CD4-positive, alpha-beta T cell (primary cell): ENCODE measurements around the gene GPX4. TPM values are rescaled to one million over a fixed set of nuclear protein-coding genes. Genes with fewer than 3 reads are reported as not detected.

ENCODE experiments used
- ATAC-seq: fragments of 200-7000 bp; cut with Tn5 transposase; one replicate; pipeline ENCODE4 v1.10.0; 2022; ENCODE audit warnings: mild to moderate bottlenecking; ENCODE audit not compliant: poor library complexity
- CTCF ChIA-PET: fragments of 350-600 bp; sonication (Branson Sonifier 250); formaldehyde crosslinking; loops from one replicate; lab custom pipeline; 2021; ENCODE audit warnings: antibody characterized with exemption, inconsistent platforms; lab: Charles Lee
- POLR2A ChIA-PET: fragments of 350-600 bp; sonication (Branson Sonifier 250); formaldehyde crosslinking; loops from one replicate; lab custom pipeline; 2021; ENCODE audit warnings: antibody characterized with exemption, inconsistent platforms; lab: Charles Lee
- DNase-seq, 14 experiments: peaks; one replicate each; pipeline ENCODE4 v3.0.0-alpha.2; 2013 to 2020; ENCODE audit warnings: mixed read lengths in 2 of 14
- H3K27ac ChIP-seq, 2 donors: one replicate each; pipeline versions ENCODE4 v1.5.1 to v1.7.0; 2013; ENCODE audit warnings: low read length in 2 of 2, low read depth in 1 of 2, mild to moderate bottlenecking in 1 of 2
- H3K27me3 ChIP-seq, 2 experiments: 1 replicate in 1 of 2; 2 replicates in 1 of 2; pipeline versions ENCODE4 v1.6.1 to v1.7.0; 2013; ENCODE audit warnings: low read length in 2 of 2, control low read depth in 1 of 2, mild to moderate bottlenecking in 1 of 2, moderate library complexity in 1 of 2; ENCODE audit not compliant: insufficient read depth in 2 of 2, control insufficient read depth in 1 of 2
- H3K36me3 ChIP-seq: one replicate; pipeline ENCODE4 v1.6.1; 2013; ENCODE audit warnings: low read length, control low read depth; ENCODE audit not compliant: insufficient read depth
- H3K4me1 ChIP-seq: one replicate; pipeline ENCODE4 v1.6.1; 2013; ENCODE audit warnings: low read length, control low read depth; ENCODE audit not compliant: insufficient read depth
- H3K4me3 ChIP-seq: one replicate; pipeline ENCODE4 v1.5.1; 2013; ENCODE audit warnings: mild to moderate bottlenecking, low read length, moderate library complexity
- H3K9me3 ChIP-seq, 2 experiments: 1 replicate in 1 of 2; 2 replicates in 1 of 2; pipeline versions ENCODE4 v1.6.1 to v1.7.0; 2013; ENCODE audit warnings: low read length in 2 of 2, mild to moderate bottlenecking in 2 of 2, control low read depth in 1 of 2, moderate library complexity in 1 of 2; ENCODE audit not compliant: control insufficient read depth in 1 of 2, insufficient read depth in 1 of 2
- H3K27ac Mint-ChIP-seq: one replicate; pipeline ENCODE4 v1.8.0; 2020; ENCODE audit warnings: mixed read lengths
- H3K27me3 Mint-ChIP-seq: one replicate; pipeline ENCODE4 v1.8.0; 2021; ENCODE audit warnings: mixed read lengths
- H3K36me3 Mint-ChIP-seq: one replicate; pipeline ENCODE4 v1.8.0; 2021; ENCODE audit warnings: low read depth, mixed read lengths
- H3K4me1 Mint-ChIP-seq: one replicate; pipeline ENCODE4 v1.8.0; 2021; ENCODE audit warnings: low read depth, mixed read lengths
- H3K4me3 Mint-ChIP-seq: one replicate; pipeline ENCODE4 v1.8.0; 2020; ENCODE audit warnings: mild to moderate bottlenecking, mixed read lengths
- H3K9me3 Mint-ChIP-seq: one replicate; pipeline ENCODE4 v1.8.0; 2020; ENCODE audit warnings: mixed read lengths
- CTCF ChIP-seq: fragments of 200-600 bp; IDR thresholded peaks from one replicate; pipeline ENCODE4 v1.8.0; 2022; ENCODE audit warnings: antibody characterized with exemption, mild to moderate bottlenecking
- intact Hi-C, 2 experiments: fragments of 100-400 bp; cut with DNase I in 1 of 2; cut with micrococcal nuclease in 1 of 2; formaldehyde crosslinking; loops; one replicate each; pipeline versions ENCODE4 v1.15.1 to v1.9.0; 2023 to 2025; cut with DNase I, micrococcal nuclease
- total RNA-seq, 174 experiments: library from RNA in 2 of 174; stranded (reverse) in 2 of 174; gene quantifications; one replicate each; pipeline ENCODE4 v1.2.3 and lab custom pipeline; 2021 to 2026

The GPX4 gene
- total RNA-seq, 2 experiments from 2014 or later: 174 to 175 TPM

GRCh38 chr19:1130771-1131717, 27.2 kb downstream of the GPX4 start:
- H3K4me1 ChIP-seq: peaks cover 90% of the 10 kb centered on the region
- peak; percentile 15 for ATAC-seq

GRCh38 chr19:1131718-1132551, 28.1 kb downstream of the GPX4 start:
- Mint-ChIP-seq H3K27ac (peak overlapping the region; percentile 96), H3K4me3 (peak overlapping the region; percentile 90), H3K9me3 (no peaks in the 10 kb centered on the region), H3K36me3 (peaks cover 16% of the 10 kb centered on the region), H3K4me1 (peaks cover 36% of the 10 kb centered on the region), H3K27me3 (no peaks in the 10 kb centered on the region)
- H3K9me3 ChIP-seq: peaks cover 0 to 8% of the 10 kb centered on the region in 2 experiments
- CTCF ChIA-PET: interaction anchor here (0.9 to 3.3 kb wide), 3 partner anchors 19 to 109 kb away, joined by 3 to 18 read pairs (median 5); no protein-coding TSS in a partner anchor
- H3K36me3 ChIP-seq: peaks cover 17% of the 10 kb centered on the region
- intact Hi-C loops: loop anchor here (2.0 to 5.0 kb wide), 3 partner anchors 40 to 60 kb away; partner anchors contain the start of gene SBNO2 (in 2 of the 2)
- H3K27ac ChIP-seq: peak overlapping the region; percentile 87 to 92
- H3K27me3 ChIP-seq: no peaks in the 10 kb centered on the region
- POLR2A ChIA-PET: interaction anchor here (0.9 to 4.8 kb wide), 11 partner anchors 19 to 137 kb away, joined by 3 to 27 read pairs (median 8); partner anchors contain the start of genes ABCA7, ARHGAP45, CIRBP and GPX4
- peak overlapping the region; percentile 95 for H3K4me3 ChIP-seq
- ATAC-seq (peak; percentile 69), DNase-seq (peak; percentile 62 to 94 (median 88))
- no peak for TF ChIP-seq CTCF
- H3K4me1 ChIP-seq: peaks cover 90% of the 10 kb centered on the region

More at GRCh38 chr19:1130771-1131717, 27.2 kb downstream of the GPX4 start:
- intact Hi-C loops: loop anchor here (5.0 kb wide), 2 partner anchors 41 to 61 kb away; partner anchors contain the start of gene SBNO2 (in 1 of the 2)
- no peak for TF ChIP-seq CTCF
- no peaks in the 10 kb centered on the region for H3K27me3 Mint-ChIP-seq
- Histone ChIP-seq H3K4me3 (peak overlapping the region; percentile 95), H3K27me3 (no peaks in the 10 kb centered on the region), H3K9me3 (peaks cover 0 to 8% of the 10 kb centered on the region in 2 experiments), H3K36me3 (peaks cover 26% of the 10 kb centered on the region), H3K27ac (peak overlapping the region; percentile 87 to 92)
- H3K4me1 Mint-ChIP-seq: peaks cover 32% of the 10 kb centered on the region
- peak in 13 of 14 experiments; percentile 42 to 83 (median 67) for DNase-seq
- H3K36me3 Mint-ChIP-seq: peaks cover 18% of the 10 kb centered on the region
- ChIA-PET POLR2A (interaction anchor here (0.7 to 4.8 kb wide), 18 partner anchors 11 to 138 kb away, joined by 3 to 27 read pairs (median 6); partner anchors contain the start of genes ARHGAP45, CIRBP and SBNO2), CTCF (interaction anchor here (0.9 to 3.3 kb wide), 4 partner anchors 18 to 267 kb away, joined by 3 to 18 read pairs (median 4); no protein-coding TSS in a partner anchor)
- H3K27ac Mint-ChIP-seq: peak overlapping the region; percentile 96
- H3K4me3 Mint-ChIP-seq: peak overlapping the region; percentile 90
- H3K9me3 Mint-ChIP-seq: no peaks in the 10 kb centered on the region
